Panc1 (cell line): ENCODE data around the gene CACNA2D3.

Source experiments
- CTCF ChIP-seq: fragments of 450-650 bp; IDR thresholded peaks from 2 replicates; pipeline ENCODE4 v1.5.1; 2017; ENCODE audit warnings: mild to moderate bottlenecking
- POLR2AphosphoS5 ChIP-seq: IDR thresholded peaks from 2 replicates; pipeline ENCODE4 v1.6.1; 2012; ENCODE audit warnings: mild to moderate bottlenecking, low read depth, low read length, moderate library complexity
- REST ChIP-seq, 2 experiments: IDR thresholded peaks; 2 replicates each; pipeline ENCODE4 v1.6.1; 2011 to 2012; ENCODE audit warnings: low read depth in 2 of 2, control low read depth in 1 of 2, low read length in 1 of 2, mild to moderate bottlenecking in 1 of 2, moderate library complexity in 1 of 2; ENCODE audit not compliant: insufficient read depth in 1 of 2

- TF ChIP-seq REST (IDR thresholded peaks at IDR 0.05; ENCODE audit: insufficient read depth in 1 of 2, low read depth in 2 of 2, low read length in 1 of 2) (no peak), CTCF (no peak), POLR2AphosphoS5 (no peak)
Observed at GRCh38 chr3:54691289-54691771, 569.0 kb downstream of the CACNA2D3 start.
